K562 (cell line): ENCODE measurements around the gene PDE6D. TPM values are rescaled to one million over a fixed set of nuclear protein-coding genes. Genes with fewer than 3 reads are reported as not detected.

Experiments
- CBX8 ChIP-seq: fragments of 200-600 bp; sonication (generic); IDR thresholded peaks from 2 replicates; pipeline ENCODE4 v1.6.1; 2012; ENCODE audit warnings: borderline replicate concordance, mixed run types, low read depth, mild to moderate bottlenecking, moderate library complexity, mixed read lengths, low read length, control low read depth, inconsistent platforms; ENCODE audit not compliant: poor library complexity, severe bottlenecking; ENCODE audit errors: extremely low read depth
- DMBX1 ChIP-seq: fragments of 250-450 bp; sonication (Bioruptor Pico); IDR thresholded peaks from 2 replicates; pipeline ENCODE4 v1.8.0; 2022; ENCODE audit warnings: inconsistent platforms, mild to moderate bottlenecking, moderate library complexity, borderline replicate concordance
- EP300 ChIP-seq: IDR thresholded peaks from 2 replicates; pipeline ENCODE4 v1.6.1; 2012; ENCODE audit warnings: low read length, improper control_type of control experiment
- GTF2A2 ChIP-seq: IDR thresholded peaks from 2 replicates; pipeline ENCODE4 v1.6.1; 2016; ENCODE audit warnings: mild to moderate bottlenecking, missing genetic modification characterization, missing compliant biosample characterization
- GTF2B ChIP-seq: IDR thresholded peaks from 2 replicates; pipeline ENCODE4 v1.6.1; 2011; ENCODE audit not compliant: insufficient read length; ENCODE audit errors: extremely low read depth
- HMGN3 ChIP-seq: IDR thresholded peaks from 2 replicates; pipeline ENCODE4 v1.6.1; 2011; ENCODE audit warnings: borderline replicate concordance, low read depth, mild to moderate bottlenecking, mixed read lengths, low read length; ENCODE audit not compliant: insufficient read length; ENCODE audit errors: extremely low read depth
- MBD2 ChIP-seq: sonication (generic); IDR thresholded peaks from 2 replicates; pipeline ENCODE4 v1.6.1; 2016; ENCODE audit warnings: low read depth, borderline replicate concordance
- NONO ChIP-seq, 2 experiments: fragments of 200-400 bp in 1 of 2; fragments of 450-650 bp in 1 of 2; formaldehyde crosslinking in 1 of 2; IDR thresholded peaks; 2 replicates each; pipeline ENCODE4 v1.6.1; 2017; ENCODE audit warnings: low read depth in 2 of 2, mild to moderate bottlenecking in 2 of 2, moderate library complexity in 2 of 2, low read length in 1 of 2
- NR1H2 ChIP-seq: sonication (generic); formaldehyde crosslinking; IDR thresholded peaks from 2 replicates; pipeline ENCODE4 v1.4.0; 2020; ENCODE audit warnings: mild to moderate bottlenecking, missing genetic modification reagents
- NR2C1 ChIP-seq, 2 experiments: fragments of 450-650 bp; IDR thresholded peaks; 2 replicates each; pipeline ENCODE4 v1.6.1; 2017; ENCODE audit warnings: mild to moderate bottlenecking in 2 of 2, antibody characterized with exemption in 1 of 2, inconsistent platforms in 1 of 2, missing compliant biosample characterization in 1 of 2, missing genetic modification characterization in 1 of 2
- NRF1 ChIP-seq, 2 experiments: fragments of 450-650 bp; IDR thresholded peaks in 1 of 2; conservative IDR thresholded peaks in 1 of 2; 2 replicates each; pipeline ENCODE4 v1.6.1; 2014; ENCODE audit warnings: mild to moderate bottlenecking in 2 of 2
- PCBP1 ChIP-seq: fragments of 200-400 bp; formaldehyde crosslinking; IDR thresholded peaks from 2 replicates; pipeline ENCODE4 v1.6.1; 2018; ENCODE audit warnings: mild to moderate bottlenecking, low read depth, low read length; ENCODE audit not compliant: poor library complexity, severe bottlenecking
- POLR2A ChIP-seq: fragments of 450-650 bp; conservative IDR thresholded peaks from 2 replicates; pipeline ENCODE4 v1.6.1; 2016
- POLR2G ChIP-seq: fragments of 200-400 bp; formaldehyde crosslinking; IDR thresholded peaks from 2 replicates; pipeline ENCODE4 v1.6.1; 2017; ENCODE audit warnings: low read depth, mild to moderate bottlenecking, antibody characterized with exemption, low read length, moderate library complexity
- RB1 ChIP-seq: fragments of 450-650 bp; IDR thresholded peaks from 2 replicates; pipeline ENCODE4 v1.6.1; 2017; ENCODE audit warnings: low read depth, mild to moderate bottlenecking
- RBBP5 ChIP-seq: fragments of 200-600 bp; sonication (generic); IDR thresholded peaks from 2 replicates; pipeline ENCODE4 v1.6.1; 2012; ENCODE audit warnings: borderline replicate concordance, mild to moderate bottlenecking, low read length, control low read depth, inconsistent platforms; ENCODE audit not compliant: insufficient read depth, poor library complexity, severe bottlenecking
- RBM22 ChIP-seq: fragments of 200-400 bp; formaldehyde crosslinking; IDR thresholded peaks from 2 replicates; pipeline ENCODE4 v1.6.1; 2018; ENCODE audit warnings: low read length, low read depth; ENCODE audit not compliant: poor library complexity, severe bottlenecking
- RFX1 ChIP-seq: fragments of 450-650 bp; IDR thresholded peaks from 2 replicates; pipeline ENCODE4 v1.6.1; 2016; ENCODE audit warnings: mild to moderate bottlenecking, moderate library complexity
- SIN3A ChIP-seq, 2 experiments: fragments of 150-350 bp in 1 of 2; IDR thresholded peaks; 2 replicates each; pipeline ENCODE4 v1.6.1; 2011 to 2016; ENCODE audit warnings: borderline replicate concordance in 2 of 2, low read depth in 2 of 2, low read length in 2 of 2, mild to moderate bottlenecking in 2 of 2, moderate library complexity in 2 of 2; ENCODE audit not compliant: control insufficient read depth in 1 of 2
- SMAD2 ChIP-seq: fragments of 150-350 bp; IDR thresholded peaks from 2 replicates; pipeline ENCODE4 v1.6.1; 2014; ENCODE audit warnings: low read depth, mild to moderate bottlenecking, low read length
- SUPT5H ChIP-seq: fragments of 450-650 bp; IDR thresholded peaks from 2 replicates; pipeline ENCODE4 v1.6.1; 2016
- ZBTB7A ChIP-seq: IDR thresholded peaks from 2 replicates; pipeline ENCODE4 v1.6.1; 2011; ENCODE audit warnings: low read depth, mild to moderate bottlenecking, low read length, moderate library complexity, borderline replicate concordance; ENCODE audit not compliant: control insufficient read depth
- ZNF174 ChIP-seq: fragments of 250-450 bp; sonication (Bioruptor Pico); IDR thresholded peaks from 2 replicates; pipeline ENCODE4 v1.4.0; 2020; ENCODE audit warnings: mild to moderate bottlenecking
- ZNF253 ChIP-seq: fragments of 250-450 bp; sonication (Bioruptor Pico); conservative IDR thresholded peaks from 2 replicates; pipeline ENCODE4 v1.6.1; 2021; ENCODE audit warnings: mild to moderate bottlenecking
- ZNF3 ChIP-seq: fragments of 250-450 bp; sonication (Bioruptor Pico); IDR thresholded peaks from 2 replicates; pipeline ENCODE4 v1.5.0; 2021; ENCODE audit warnings: mild to moderate bottlenecking, moderate library complexity
- polyA plus RNA-seq, 8 experiments: library from polyadenylated mRNA; depleted of rRNA in 4 of 8; stranded (reverse) in 5 of 8; unstranded in 3 of 8; fragments of >200 nt; fragmentation: Nextera tagmentation in 2 of 8; fragmentation: Illumina TruSeq in 1 of 8; extraction: Ambion mirVana in 2 of 8; extraction: Trizol in 1 of 8; gene quantifications; 2 replicates each; pipeline versions ENCODE4 v1.2.1 to v1.2.3, GENCODE V29; 2011 to 2014; ENCODE audit warnings: inconsistent platforms in 1 of 8, missing spikeins in 1 of 8
- total RNA-seq, 7 experiments: library from RNA; depleted of rRNA in 6 of 7; stranded (reverse); fragments of >200 nt in 6 of 7; fragmentation: Illumina TruSeq in 2 of 7; extraction: Trizol in 2 of 7; gene quantifications; 2 replicates each; pipeline versions ENCODE4 v1.2.1 to v1.2.3, GENCODE V29; 2011 to 2021; ENCODE audit warnings: low replicate concordance in 1 of 7

Gene PDE6D
- total and polyA plus RNA-seq, 9 of the 15 experiments (the other 6 are each of a cell fraction or from before 2014, with no cell fraction given) = 0.65 to 11.6 (median 7.0) TPM

- TF ChIP-seq NR2C1 (IDR thresholded peaks at IDR 0.05) (peak; percentile 69), NR2C1 (tag; IDR thresholded peaks at IDR 0.05) (peak; percentile 88), PCBP1 (peak; percentile 73), RB1 (peak; percentile 86), POLR2G (peak; percentile 85), EP300 (no peak; the same call in 1 of the 2 replicates), SIN3A (IDR thresholded peaks at IDR 0.05; ENCODE audit: borderline replicate concordance in 2 of 2, control insufficient read depth in 1 of 2, low read depth in 2 of 2, low read length in 2 of 2) (peak in 1 of 2 experiments; percentile 78; a peak in 2 of 4 replicates), GTF2A2 (tag) (0 out of 2 replicates have a peak, but pooled peaks have one; percentile 69), ZNF253 (no peak), NONO (IDR thresholded peaks at IDR 0.05; ENCODE audit: low read depth in 2 of 2, low read length in 1 of 2) (0 out of 4 replicates have a peak, but pooled peaks of 1 of the 2 experiments have one; percentile 20), ZNF174 (no peak), POLR2A (peak; percentile 67; the same call in 1 of the 2 replicates), DMBX1 (CRISPR knock-in tag) (0 out of 2 replicates have a peak, but pooled peaks have one; percentile 33), ZBTB7A (peak; percentile 33; the same call in 1 of the 2 replicates), CBX8 (no peak), RFX1 (no peak), SMAD2 (no peak), RBBP5 (peak; percentile 88), MBD2 (peak; percentile 77), ZNF3 (CRISPR knock-in tag) (no peak), NRF1 (conservative IDR thresholded peaks at IDR 0.05 in 1 of 2, IDR thresholded peaks at IDR 0.05 in 1 of 2) (0 out of 4 replicates have a peak, but pooled peaks of 1 of the 2 experiments have one; percentile 21), RBM22 (peak; percentile 73), SUPT5H (peak; percentile 66), HMGN3 (peak; percentile 88), GTF2B (no peak), NR1H2 (CRISPR knock-in tag) (peak; percentile 85; the same call in 1 of the 2 replicates)
Measured at GRCh38 chr2:231786177-231786916, 5.3 kb upstream of the PDE6D start, which contains the start of gene COPS7B (continued).
